Stimulated activated CD4-positive, alpha-beta T cell treated with anti-CD3 and anti-CD28 coated beads, TNF-alpha, amount 100 ng/mL, for 24 hours (primary cell): Measurements from ENCODE around the gene KCNG4.
"Not testable (repeated sequence)": the region's sequence is repeated elsewhere in the genome, so short reads cannot be mapped to it uniquely, and the experiment has no call there.

Experiments
- DNase-seq, 3 experiments: peaks; one replicate each; pipeline ENCODE4 v3.0.0-alpha.2; 2020; ENCODE audit warnings: low read depth in 3 of 3

The KCNG4 gene

GRCh38 chr16:84207879-84208278 lies 31.9 kb downstream of the KCNG4 start:
- no peak for DNase-seq

- no peak for DNase-seq
Observed at GRCh38 chr16:84207251-84207650, 32.6 kb downstream of the KCNG4 start.

GRCh38 chr16:84205976-84206691 lies 33.7 kb downstream of the KCNG4 start:
- no peak for DNase-seq

GRCh38 chr16:84205123-84205522 lies 34.7 kb downstream of the KCNG4 start:
- DNase-seq: not testable (repeated sequence)

GRCh38 chr16:84204551-84204950 lies 35.3 kb downstream of the KCNG4 start:
- not testable (repeated sequence) for DNase-seq

- no peak for DNase-seq
Observed at GRCh38 chr16:84199861-84200260, 40.0 kb downstream of the KCNG4 start.

GRCh38 chr16:84199097-84199496 lies 40.7 kb downstream of the KCNG4 start:
- DNase-seq: no peak

GRCh38 chr16:84198401-84198800 lies 41.4 kb downstream of the KCNG4 start:
- no peak for DNase-seq

- DNase-seq: no peak
Observed at GRCh38 chr16:84197466-84198128, 42.2 kb downstream of the KCNG4 start.

- DNase-seq: no peak
Observed at GRCh38 chr16:84196727-84197394, 43.0 kb downstream of the KCNG4 start.

GRCh38 chr16:84196101-84196500 lies 43.7 kb downstream of the KCNG4 start:
- DNase-seq: no peak

GRCh38 chr16:84195201-84196093 lies 44.4 kb downstream of the KCNG4 start:
- no peak for DNase-seq

- DNase-seq: peak in 1 of 3 experiments; percentile 36
Observed at GRCh38 chr16:84194470-84195200, 45.2 kb downstream of the KCNG4 start.

- DNase-seq: no peak
Observed at GRCh38 chr16:84194018-84194417, 45.8 kb downstream of the KCNG4 start.

GRCh38 chr16:84193480-84193879 lies 46.3 kb downstream of the KCNG4 start:
- no peak for DNase-seq

- DNase-seq: no peak
Observed at GRCh38 chr16:84191466-84191865, 48.3 kb downstream of the KCNG4 start.

GRCh38 chr16:84190731-84191388 lies 49.0 kb downstream of the KCNG4 start, which contains the start of gene ADAD2:
Gene ADAD2, plus strand, starts transcription at chr16:84191157. Its CDS starts 74 bp downstream, at chr16:84191231.
- DNase-seq: no peak

- peak; percentile 84 to 89 (median 88) for DNase-seq
Observed at GRCh38 chr16:84186685-84187437, 53.0 kb downstream of the KCNG4 start, which contains the start of gene TAF1C. Gene TAF1C, minus strand, starts transcription at chr16:84187057. Its CDS starts 2,069 bp downstream, at chr16:84184988.

GRCh38 chr16:84184775-84185174 lies 55.0 kb downstream of the KCNG4 start:
- no peak for DNase-seq
